Vagina (tissue), 2 donors: ENCODE results near the gene RPS6KA2. TPM values are rescaled to one million over a fixed set of nuclear protein-coding genes. Genes with fewer than 3 reads are reported as not detected.

Experiments used
- DNase-seq, 2 donors: peaks; one replicate each; pipeline ENCODE4 v3.0.0-alpha.2; 2017; ENCODE audit errors: extremely low spot score in 2 of 2
- H3K27ac ChIP-seq: fragments of 200-600 bp; sonication (generic); one replicate; pipeline ENCODE4 v1.5.1; 2019
- H3K27me3 ChIP-seq: fragments of 200-600 bp; sonication (generic); one replicate; pipeline ENCODE4 v1.5.1; 2019
- H3K36me3 ChIP-seq, 2 donors: fragments of 200-600 bp; sonication (generic); one replicate each; pipeline ENCODE4 v1.5.1; 2017 to 2019
- H3K4me1 ChIP-seq: fragments of 200-600 bp; sonication (generic); one replicate; pipeline ENCODE4 v1.5.1; 2019
- H3K4me3 ChIP-seq, 2 donors: fragments of 200-600 bp; sonication (generic); 1 replicate in 1 of 2; 2 replicates in 1 of 2; pipeline ENCODE4 v1.5.1; 2016 to 2019
- H3K9me3 ChIP-seq: fragments of 200-600 bp; sonication (generic); one replicate; pipeline ENCODE4 v1.5.1; 2019
- CTCF ChIP-seq, 3 experiments: fragments of 450-650 bp in 2 of 3; fragments of 200-600 bp in 1 of 3; sonication (generic) in 1 of 3; IDR thresholded peaks; one replicate each; pipeline ENCODE4 v1.5.1; 2017 to 2019; ENCODE audit warnings: antibody characterized with exemption in 3 of 3, mild to moderate bottlenecking in 2 of 3, moderate library complexity in 2 of 3
- POLR2A ChIP-seq, 2 donors: fragments of 450-650 bp; IDR thresholded peaks; one replicate each; pipeline ENCODE4 v1.6.1; 2017; ENCODE audit warnings: antibody characterized with exemption in 2 of 2, mild to moderate bottlenecking in 2 of 2, moderate library complexity in 2 of 2
- POLR2AphosphoS5 ChIP-seq, 2 donors: sonication (generic); formaldehyde crosslinking; IDR thresholded peaks; one replicate each; pipeline ENCODE4 v1.9.0; 2017; ENCODE audit warnings: antibody characterized with exemption in 2 of 2, mild to moderate bottlenecking in 2 of 2, low read depth in 1 of 2; ENCODE audit not compliant: insufficient read depth in 1 of 2
- intact Hi-C: fragments of 100-400 bp; cut with DNase I; formaldehyde crosslinking; loops from one replicate; pipeline ENCODE4 v1.15.1; 2023
- microRNA counts, 2 donors: library from miRNA; unstranded; fragments of <30 nt; microRNA quantifications; one replicate each; lab custom pipeline; 2016 to 2017
- microRNA-seq: library from miRNA; unstranded; fragments of <30 nt; microRNA quantifications from one replicate; pipeline ENCODE4, GENCODE V29; 2017; ENCODE audit warnings: borderline number of aligned reads, borderline replicate concordance
- small RNA-seq: library from RNA; depleted of rRNA; stranded (forward); fragments of <200 nt; gene quantifications from one replicate; pipeline ENCODE3, GENCODE V24; 2016
- total RNA-seq: library from RNA; depleted of rRNA; stranded (reverse); fragments of >200 nt; gene quantifications from one replicate; pipeline ENCODE4 v1.2.3, GENCODE V29; 2016

RPS6KA2 gene
- total RNA-seq, 1 donor from 2014 or later, result 65.1 TPM

DNA sequence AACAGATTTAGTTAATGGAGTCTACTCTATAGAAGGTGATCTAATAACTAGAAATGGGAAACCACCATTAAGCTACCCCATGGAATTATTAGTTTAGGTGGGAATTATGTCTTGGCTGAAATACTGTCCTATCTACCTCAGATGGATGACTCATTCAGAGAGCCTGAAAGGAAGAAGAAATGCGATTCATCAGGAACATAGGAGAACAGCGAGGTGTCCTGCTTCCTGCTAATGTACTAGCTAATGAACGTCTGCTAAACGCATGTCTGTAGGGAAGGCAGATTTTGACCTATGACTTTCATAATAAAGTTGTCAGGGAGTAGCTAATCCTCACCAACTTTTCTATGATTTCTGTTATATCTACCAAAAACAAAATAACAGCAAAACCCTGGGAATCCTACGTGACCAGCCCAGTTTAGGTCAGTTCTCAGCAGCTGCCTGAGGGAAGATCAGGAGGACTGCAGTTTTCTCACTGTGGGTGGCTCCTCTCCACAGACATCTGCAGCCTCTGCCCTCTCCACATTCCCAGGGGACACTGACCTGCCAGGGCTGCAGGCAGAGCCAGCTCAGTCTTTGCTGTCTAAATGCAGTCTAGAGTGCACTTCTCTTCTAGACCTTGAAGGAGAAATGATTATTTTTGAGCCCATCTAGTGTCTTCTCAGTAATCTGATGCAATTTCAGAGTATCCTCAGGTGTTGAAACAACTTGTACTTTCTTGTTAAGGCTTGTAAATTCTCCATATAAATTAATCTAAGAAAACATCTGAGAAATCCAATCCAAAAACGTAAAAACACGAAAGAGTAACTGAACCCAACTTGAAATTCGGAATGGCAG, 266.6 kb downstream of the RPS6KA2 start:
- H3K36me3 ChIP-seq, result peaks cover 0 to 6% of the 10 kb centered on the region in 2 donors
- intact Hi-C loops, result no loop called here
- no peaks in the 10 kb centered on the region for H3K9me3 ChIP-seq
- DNase-seq, result no peak
- H3K27me3 ChIP-seq, result no peaks in the 10 kb centered on the region
- TF ChIP-seq CTCF (IDR thresholded peaks at IDR 0.05) (no peak), POLR2AphosphoS5 (IDR thresholded peaks at IDR 0.05; ENCODE audit: insufficient read depth in 1 of 2, low read depth in 1 of 2) (no peak), POLR2A (IDR thresholded peaks at IDR 0.05) (no peak)
- H3K27ac ChIP-seq, result no peak overlapping the region
- H3K4me3 ChIP-seq, result no peak overlapping the region
- no peaks in the 10 kb centered on the region for H3K4me1 ChIP-seq

MicroRNAs encoded within 50 kb of the gene (microRNA counts, 767-probe panel; counts per million panel counts)
- microRNA hsa-miR-1913 (lab: Ali Mortazavi, UCI), result 238 to 261 counts per million in 2 donors

Small RNA genes within 50 kb of the gene (microRNA-seq; reads per million reads assigned to microRNA genes)
- gene MIR1913, result not detected

Small RNA genes within 50 kb of the gene (small RNA-seq; reads per million reads assigned to genes)
- gene MIR1913, result not detected

Other genes with a start within 250 kb of the RPS6KA2 start
- 44.0 TPM for gene MPC1, start 244.3 kb downstream of the RPS6KA2 start, total RNA-seq
- gene RAMACL, start 40.6 kb downstream of the RPS6KA2 start, total RNA-seq, result 2.2 TPM